GM23338 (cell line): ENCODE measurements around the gene JPH3.

Experiments used
- EZH2 ChIP-seq: fragments of 200-600 bp; sonication (generic); IDR thresholded peaks from one replicate; pipeline ENCODE4 v1.8.0; 2017; ENCODE audit warnings: antibody characterized with exemption, mild to moderate bottlenecking, low read depth; ENCODE audit not compliant: unreplicated experiment
- EZH2phosphoT487 ChIP-seq: fragments of 200-600 bp; sonication (generic); IDR thresholded peaks from one replicate; pipeline ENCODE4 v1.8.1; 2018; ENCODE audit warnings: antibody characterized with exemption; ENCODE audit not compliant: unreplicated experiment
- JUNB ChIP-seq: IDR thresholded peaks from one replicate; pipeline ENCODE4 v1.6.1; 2016; ENCODE audit warnings: antibody characterized with exemption; ENCODE audit not compliant: unreplicated experiment
- NANOG ChIP-seq: IDR thresholded peaks from 2 replicates; pipeline ENCODE4 v1.6.1; 2016; ENCODE audit warnings: antibody characterized with exemption, borderline replicate concordance
- POLR2AphosphoS5 ChIP-seq: IDR thresholded peaks from 2 replicates; pipeline ENCODE4 v1.6.1; 2016; ENCODE audit warnings: antibody characterized with exemption, low read depth
- ZNF114 ChIP-seq: fragments of 250-450 bp; sonication (Bioruptor Pico); IDR thresholded peaks from 2 replicates; pipeline ENCODE4 v1.5.0; 2020; ENCODE audit warnings: mild to moderate bottlenecking, moderate library complexity
- TF ChIP-seq, protein P1 (sequence below), 2 experiments: fragments of 200-600 bp in 1 of 2; sonication (generic) in 1 of 2; conservative IDR thresholded peaks; 2 replicates each; pipeline versions ENCODE4 v1.5.1 to v1.6.1; 2016 to 2017; ENCODE audit warnings: antibody characterized with exemption in 2 of 2, low read depth in 2 of 2, mild to moderate bottlenecking in 2 of 2, moderate library complexity in 1 of 2
- TF ChIP-seq, protein P2 (sequence below): IDR thresholded peaks from one replicate; pipeline ENCODE4 v1.6.1; 2018; ENCODE audit warnings: antibody characterized with exemption; ENCODE audit not compliant: unreplicated experiment
- TF ChIP-seq, protein P3 (sequence below): IDR thresholded peaks from 2 replicates; pipeline ENCODE4 v1.6.1; 2016; ENCODE audit warnings: antibody characterized with exemption
- TF ChIP-seq, protein P4 (sequence below): fragments of 250-450 bp; sonication (Bioruptor Pico); IDR thresholded peaks from 2 replicates; pipeline ENCODE4 v1.5.0; 2020; ENCODE audit warnings: mild to moderate bottlenecking, moderate library complexity

DNA sequence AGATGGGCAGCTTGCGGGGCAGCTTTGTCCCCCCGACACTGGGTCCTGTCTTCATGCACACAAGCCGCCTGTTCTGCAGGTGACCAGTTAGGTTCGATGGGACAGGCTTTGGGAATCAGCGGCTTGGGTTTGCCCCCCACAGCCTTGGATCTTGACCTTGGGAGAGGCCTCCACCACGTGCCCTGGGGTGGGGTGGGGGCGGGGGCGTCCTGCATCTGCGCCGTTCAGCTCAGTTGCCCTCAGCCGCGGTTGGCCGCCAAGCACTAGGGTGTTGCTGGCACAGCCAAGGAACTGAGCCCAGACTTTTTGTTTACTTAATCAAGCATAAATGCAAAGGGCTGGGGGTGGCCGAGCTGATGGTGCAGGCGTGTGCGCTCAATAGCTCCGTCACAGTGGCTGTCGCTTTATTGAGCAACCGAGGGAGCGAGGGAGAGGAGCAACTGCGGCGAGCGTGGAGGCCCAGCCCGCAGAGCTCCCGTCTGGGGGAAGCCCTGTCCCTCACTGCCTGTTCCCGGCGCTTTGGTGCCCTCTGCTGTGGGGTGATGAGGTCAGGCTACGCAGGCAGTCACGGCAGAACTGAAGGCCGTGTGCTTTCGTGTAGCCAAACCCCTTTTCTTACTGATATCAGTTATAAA lies 33.9 kb downstream of the JPH3 start:
- TF ChIP-seq, protein P1, sequence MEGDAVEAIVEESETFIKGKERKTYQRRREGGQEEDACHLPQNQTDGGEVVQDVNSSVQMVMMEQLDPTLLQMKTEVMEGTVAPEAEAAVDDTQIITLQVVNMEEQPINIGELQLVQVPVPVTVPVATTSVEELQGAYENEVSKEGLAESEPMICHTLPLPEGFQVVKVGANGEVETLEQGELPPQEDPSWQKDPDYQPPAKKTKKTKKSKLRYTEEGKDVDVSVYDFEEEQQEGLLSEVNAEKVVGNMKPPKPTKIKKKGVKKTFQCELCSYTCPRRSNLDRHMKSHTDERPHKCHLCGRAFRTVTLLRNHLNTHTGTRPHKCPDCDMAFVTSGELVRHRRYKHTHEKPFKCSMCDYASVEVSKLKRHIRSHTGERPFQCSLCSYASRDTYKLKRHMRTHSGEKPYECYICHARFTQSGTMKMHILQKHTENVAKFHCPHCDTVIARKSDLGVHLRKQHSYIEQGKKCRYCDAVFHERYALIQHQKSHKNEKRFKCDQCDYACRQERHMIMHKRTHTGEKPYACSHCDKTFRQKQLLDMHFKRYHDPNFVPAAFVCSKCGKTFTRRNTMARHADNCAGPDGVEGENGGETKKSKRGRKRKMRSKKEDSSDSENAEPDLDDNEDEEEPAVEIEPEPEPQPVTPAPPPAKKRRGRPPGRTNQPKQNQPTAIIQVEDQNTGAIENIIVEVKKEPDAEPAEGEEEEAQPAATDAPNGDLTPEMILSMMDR (conservative IDR thresholded peaks at IDR 0.05; ENCODE audit: low read depth in 2 of 2) = peak; percentile 65 to 89
- TF ChIP-seq, protein P2, sequence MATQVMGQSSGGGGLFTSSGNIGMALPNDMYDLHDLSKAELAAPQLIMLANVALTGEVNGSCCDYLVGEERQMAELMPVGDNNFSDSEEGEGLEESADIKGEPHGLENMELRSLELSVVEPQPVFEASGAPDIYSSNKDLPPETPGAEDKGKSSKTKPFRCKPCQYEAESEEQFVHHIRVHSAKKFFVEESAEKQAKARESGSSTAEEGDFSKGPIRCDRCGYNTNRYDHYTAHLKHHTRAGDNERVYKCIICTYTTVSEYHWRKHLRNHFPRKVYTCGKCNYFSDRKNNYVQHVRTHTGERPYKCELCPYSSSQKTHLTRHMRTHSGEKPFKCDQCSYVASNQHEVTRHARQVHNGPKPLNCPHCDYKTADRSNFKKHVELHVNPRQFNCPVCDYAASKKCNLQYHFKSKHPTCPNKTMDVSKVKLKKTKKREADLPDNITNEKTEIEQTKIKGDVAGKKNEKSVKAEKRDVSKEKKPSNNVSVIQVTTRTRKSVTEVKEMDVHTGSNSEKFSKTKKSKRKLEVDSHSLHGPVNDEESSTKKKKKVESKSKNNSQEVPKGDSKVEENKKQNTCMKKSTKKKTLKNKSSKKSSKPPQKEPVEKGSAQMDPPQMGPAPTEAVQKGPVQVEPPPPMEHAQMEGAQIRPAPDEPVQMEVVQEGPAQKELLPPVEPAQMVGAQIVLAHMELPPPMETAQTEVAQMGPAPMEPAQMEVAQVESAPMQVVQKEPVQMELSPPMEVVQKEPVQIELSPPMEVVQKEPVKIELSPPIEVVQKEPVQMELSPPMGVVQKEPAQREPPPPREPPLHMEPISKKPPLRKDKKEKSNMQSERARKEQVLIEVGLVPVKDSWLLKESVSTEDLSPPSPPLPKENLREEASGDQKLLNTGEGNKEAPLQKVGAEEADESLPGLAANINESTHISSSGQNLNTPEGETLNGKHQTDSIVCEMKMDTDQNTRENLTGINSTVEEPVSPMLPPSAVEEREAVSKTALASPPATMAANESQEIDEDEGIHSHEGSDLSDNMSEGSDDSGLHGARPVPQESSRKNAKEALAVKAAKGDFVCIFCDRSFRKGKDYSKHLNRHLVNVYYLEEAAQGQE = no peak
- TF ChIP-seq EZH2 (no peak), POLR2AphosphoS5 (no peak), EZH2phosphoT487 (no peak), JUNB (no peak), ZNF114 (CRISPR knock-in tag) (no peak), NANOG (no peak)
- TF ChIP-seq, protein P3, sequence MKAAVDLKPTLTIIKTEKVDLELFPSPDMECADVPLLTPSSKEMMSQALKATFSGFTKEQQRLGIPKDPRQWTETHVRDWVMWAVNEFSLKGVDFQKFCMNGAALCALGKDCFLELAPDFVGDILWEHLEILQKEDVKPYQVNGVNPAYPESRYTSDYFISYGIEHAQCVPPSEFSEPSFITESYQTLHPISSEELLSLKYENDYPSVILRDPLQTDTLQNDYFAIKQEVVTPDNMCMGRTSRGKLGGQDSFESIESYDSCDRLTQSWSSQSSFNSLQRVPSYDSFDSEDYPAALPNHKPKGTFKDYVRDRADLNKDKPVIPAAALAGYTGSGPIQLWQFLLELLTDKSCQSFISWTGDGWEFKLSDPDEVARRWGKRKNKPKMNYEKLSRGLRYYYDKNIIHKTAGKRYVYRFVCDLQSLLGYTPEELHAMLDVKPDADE = no peak
- TF ChIP-seq, protein P4, sequence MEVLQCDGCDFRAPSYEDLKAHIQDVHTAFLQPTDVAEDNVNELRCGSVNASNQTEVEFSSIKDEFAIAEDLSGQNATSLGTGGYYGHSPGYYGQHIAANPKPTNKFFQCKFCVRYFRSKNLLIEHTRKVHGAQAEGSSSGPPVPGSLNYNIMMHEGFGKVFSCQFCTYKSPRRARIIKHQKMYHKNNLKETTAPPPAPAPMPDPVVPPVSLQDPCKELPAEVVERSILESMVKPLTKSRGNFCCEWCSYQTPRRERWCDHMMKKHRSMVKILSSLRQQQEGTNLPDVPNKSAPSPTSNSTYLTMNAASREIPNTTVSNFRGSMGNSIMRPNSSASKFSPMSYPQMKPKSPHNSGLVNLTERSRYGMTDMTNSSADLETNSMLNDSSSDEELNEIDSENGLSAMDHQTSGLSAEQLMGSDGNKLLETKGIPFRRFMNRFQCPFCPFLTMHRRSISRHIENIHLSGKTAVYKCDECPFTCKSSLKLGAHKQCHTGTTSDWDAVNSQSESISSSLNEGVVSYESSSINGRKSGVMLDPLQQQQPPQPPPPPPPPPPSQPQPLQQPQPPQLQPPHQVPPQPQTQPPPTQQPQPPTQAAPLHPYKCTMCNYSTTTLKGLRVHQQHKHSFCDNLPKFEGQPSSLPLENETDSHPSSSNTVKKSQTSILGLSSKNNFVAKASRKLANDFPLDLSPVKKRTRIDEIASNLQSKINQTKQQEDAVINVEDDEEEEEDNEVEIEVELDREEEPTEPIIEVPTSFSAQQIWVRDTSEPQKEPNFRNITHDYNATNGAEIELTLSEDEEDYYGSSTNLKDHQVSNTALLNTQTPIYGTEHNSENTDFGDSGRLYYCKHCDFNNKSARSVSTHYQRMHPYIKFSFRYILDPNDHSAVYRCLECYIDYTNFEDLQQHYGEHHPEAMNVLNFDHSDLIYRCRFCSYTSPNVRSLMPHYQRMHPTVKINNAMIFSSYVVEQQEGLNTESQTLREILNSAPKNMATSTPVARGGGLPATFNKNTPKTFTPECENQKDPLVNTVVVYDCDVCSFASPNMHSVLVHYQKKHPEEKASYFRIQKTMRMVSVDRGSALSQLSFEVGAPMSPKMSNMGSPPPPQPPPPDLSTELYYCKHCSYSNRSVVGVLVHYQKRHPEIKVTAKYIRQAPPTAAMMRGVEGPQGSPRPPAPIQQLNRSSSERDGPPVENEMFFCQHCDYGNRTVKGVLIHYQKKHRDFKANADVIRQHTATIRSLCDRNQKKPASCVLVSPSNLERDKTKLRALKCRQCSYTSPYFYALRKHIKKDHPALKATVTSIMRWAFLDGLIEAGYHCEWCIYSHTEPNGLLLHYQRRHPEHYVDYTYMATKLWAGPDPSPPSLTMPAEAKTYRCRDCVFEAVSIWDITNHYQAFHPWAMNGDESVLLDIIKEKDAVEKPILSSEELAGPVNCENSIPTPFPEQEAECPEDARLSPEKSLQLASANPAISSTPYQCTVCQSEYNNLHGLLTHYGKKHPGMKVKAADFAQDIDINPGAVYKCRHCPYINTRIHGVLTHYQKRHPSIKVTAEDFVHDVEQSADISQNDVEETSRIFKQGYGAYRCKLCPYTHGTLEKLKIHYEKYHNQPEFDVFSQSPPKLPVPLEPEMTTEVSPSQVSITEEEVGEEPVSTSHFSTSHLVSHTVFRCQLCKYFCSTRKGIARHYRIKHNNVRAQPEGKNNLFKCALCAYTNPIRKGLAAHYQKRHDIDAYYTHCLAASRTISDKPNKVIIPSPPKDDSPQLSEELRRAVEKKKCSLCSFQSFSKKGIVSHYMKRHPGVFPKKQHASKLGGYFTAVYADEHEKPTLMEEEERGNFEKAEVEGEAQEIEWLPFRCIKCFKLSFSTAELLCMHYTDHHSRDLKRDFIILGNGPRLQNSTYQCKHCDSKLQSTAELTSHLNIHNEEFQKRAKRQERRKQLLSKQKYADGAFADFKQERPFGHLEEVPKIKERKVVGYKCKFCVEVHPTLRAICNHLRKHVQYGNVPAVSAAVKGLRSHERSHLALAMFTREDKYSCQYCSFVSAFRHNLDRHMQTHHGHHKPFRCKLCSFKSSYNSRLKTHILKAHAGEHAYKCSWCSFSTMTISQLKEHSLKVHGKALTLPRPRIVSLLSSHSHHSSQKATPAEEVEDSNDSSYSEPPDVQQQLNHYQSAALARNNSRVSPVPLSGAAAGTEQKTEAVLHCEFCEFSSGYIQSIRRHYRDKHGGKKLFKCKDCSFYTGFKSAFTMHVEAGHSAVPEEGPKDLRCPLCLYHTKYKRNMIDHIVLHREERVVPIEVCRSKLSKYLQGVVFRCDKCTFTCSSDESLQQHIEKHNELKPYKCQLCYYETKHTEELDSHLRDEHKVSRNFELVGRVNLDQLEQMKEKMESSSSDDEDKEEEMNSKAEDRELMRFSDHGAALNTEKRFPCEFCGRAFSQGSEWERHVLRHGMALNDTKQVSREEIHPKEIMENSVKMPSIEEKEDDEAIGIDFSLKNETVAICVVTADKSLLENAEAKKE (CRISPR knock-in tag) = no peak
